Suprapubic skin (tissue), 4 donors: Measurements from ENCODE around the gene TNRC6B. TPM values are rescaled to one million over a fixed set of nuclear protein-coding genes. Genes with fewer than 3 reads are reported as not detected.

Source experiments
- DNase-seq, 2 donors: peaks; one replicate each; pipeline ENCODE4 v3.0.0-alpha.2; 2019; ENCODE audit warnings: low spot score in 2 of 2
- H3K27ac ChIP-seq: fragments of 200-600 bp; sonication (generic); one replicate; pipeline ENCODE4 v1.5.1; 2019
- H3K27me3 ChIP-seq: fragments of 200-600 bp; sonication (generic); one replicate; pipeline ENCODE4 v1.5.1; 2019
- H3K36me3 ChIP-seq: fragments of 200-600 bp; sonication (generic); one replicate; pipeline ENCODE4 v1.5.1; 2019
- H3K4me1 ChIP-seq: fragments of 200-600 bp; sonication (generic); one replicate; pipeline ENCODE4 v1.5.1; 2019
- H3K4me3 ChIP-seq: fragments of 200-600 bp; sonication (generic); one replicate; pipeline ENCODE4 v1.5.1; 2019; ENCODE audit warnings: mild to moderate bottlenecking
- H3K9me3 ChIP-seq: fragments of 200-600 bp; sonication (generic); one replicate; pipeline ENCODE4 v1.5.1; 2019
- CTCF ChIP-seq, 2 donors: fragments of 200-600 bp in 1 of 2; fragments of 450-650 bp in 1 of 2; sonication (generic) in 1 of 2; IDR thresholded peaks; one replicate each; pipeline ENCODE4 v1.5.1; 2016 to 2019; ENCODE audit warnings: antibody characterized with exemption in 2 of 2, mild to moderate bottlenecking in 1 of 2, moderate library complexity in 1 of 2
- EP300 ChIP-seq: sonication (generic); formaldehyde crosslinking; IDR thresholded peaks from one replicate; pipeline ENCODE4 v1.6.1; 2017; ENCODE audit warnings: antibody characterized with exemption
- POLR2A ChIP-seq, 2 donors: fragments of 450-650 bp; IDR thresholded peaks; one replicate each; pipeline ENCODE4 v1.6.1; 2017; ENCODE audit warnings: antibody characterized with exemption in 2 of 2, mild to moderate bottlenecking in 2 of 2, moderate library complexity in 2 of 2
- POLR2AphosphoS5 ChIP-seq, 3 donors: sonication (generic); formaldehyde crosslinking; IDR thresholded peaks; one replicate each; pipeline ENCODE4 v1.6.1; 2017; ENCODE audit warnings: antibody characterized with exemption in 3 of 3
- WGBS: methylation state at CpG from one replicate; pipeline ENCODE4 v1.1.5; 2018; 5-methylcytosine and 5-hydroxymethylcytosine counted together
- total RNA-seq, 4 donors: library from RNA; depleted of rRNA; stranded (reverse); fragments of >200 nt; gene quantifications; one replicate each; pipeline ENCODE4 v1.1.0, GENCODE V29; 2016

TNRC6B gene
- total RNA-seq, 4 donors from 2014 or later, result 44.2 to 179 (median 55.5) TPM

- no peak for TF ChIP-seq POLR2A (IDR thresholded peaks at IDR 0.05)
- TF ChIP-seq EP300, result no peak
- TF ChIP-seq POLR2AphosphoS5 (IDR thresholded peaks at IDR 0.05), result no peak
- no peak for TF ChIP-seq CTCF (IDR thresholded peaks at IDR 0.05)
- Histone ChIP-seq H3K9me3 (no peaks in the 10 kb centered on the region), H3K36me3 (peaks cover 4% of the 10 kb centered on the region), H3K4me3 (no peak overlapping the region), H3K27me3 (no peaks in the 10 kb centered on the region), H3K27ac (no peak overlapping the region), H3K4me1 (peaks cover 11% of the 10 kb centered on the region)
- DNase-seq, result no peak
Measured at GRCh38 chr22:40226620-40227019, 48.9 kb downstream of the TNRC6B start.

GRCh38 chr22:40231618-40232313 is 54.0 kb downstream of the TNRC6B start:
- Histone ChIP-seq H3K27me3 (no peaks in the 10 kb centered on the region), H3K4me1 (peaks cover 12% of the 10 kb centered on the region), H3K36me3 (peaks cover 19% of the 10 kb centered on the region), H3K27ac (no peak overlapping the region), H3K4me3 (no peak overlapping the region), H3K9me3 (no peaks in the 10 kb centered on the region)
- no peak for DNase-seq
- TF ChIP-seq CTCF (IDR thresholded peaks at IDR 0.05) (no peak), POLR2A (IDR thresholded peaks at IDR 0.05) (no peak), EP300 (no peak), POLR2AphosphoS5 (IDR thresholded peaks at IDR 0.05) (no peak)
- 89% methylated on average over 6 of the region's 6 CpGs for WGBS

- Histone ChIP-seq H3K36me3 (peaks cover 19% of the 10 kb centered on the region), H3K27me3 (no peaks in the 10 kb centered on the region), H3K27ac (no peak overlapping the region), H3K4me3 (no peak overlapping the region), H3K9me3 (no peaks in the 10 kb centered on the region), H3K4me1 (peaks cover 12% of the 10 kb centered on the region)
- TF ChIP-seq POLR2A (IDR thresholded peaks at IDR 0.05) (no peak), EP300 (no peak)
- no peak for DNase-seq
- 92% methylated on average over 15 of the region's 15 CpGs for WGBS
Measured at GRCh38 chr22:40232624-40233023, 54.9 kb downstream of the TNRC6B start.

- DNase-seq, result no peak
- no peak overlapping the region for H3K4me3 ChIP-seq
- WGBS, result 94% methylated on average over 8 of the region's 8 CpGs
- peaks cover 24% of the 10 kb centered on the region for H3K4me1 ChIP-seq
- peaks cover 19% of the 10 kb centered on the region for H3K36me3 ChIP-seq
- no peaks in the 10 kb centered on the region for H3K9me3 ChIP-seq
- no peak overlapping the region for H3K27ac ChIP-seq
- TF ChIP-seq POLR2AphosphoS5 (IDR thresholded peaks at IDR 0.05), result no peak
- no peak for TF ChIP-seq POLR2A (IDR thresholded peaks at IDR 0.05)
- TF ChIP-seq EP300, result no peak
- TF ChIP-seq CTCF (IDR thresholded peaks at IDR 0.05), result no peak
- H3K27me3 ChIP-seq, result no peaks in the 10 kb centered on the region
Measured at GRCh38 chr22:40233886-40234285, 56.2 kb downstream of the TNRC6B start.

GRCh38 chr22:40234658-40235057 is 56.9 kb downstream of the TNRC6B start:
- no peak overlapping the region for H3K4me3 ChIP-seq

More at GRCh38 chr22:40234658-40235057, 56.9 kb downstream of the TNRC6B start:
- Histone ChIP-seq H3K27me3 (no peaks in the 10 kb centered on the region), H3K27ac (no peak overlapping the region), H3K9me3 (no peaks in the 10 kb centered on the region), H3K36me3 (peaks cover 19% of the 10 kb centered on the region), H3K4me1 (peaks cover 31% of the 10 kb centered on the region)
- DNase-seq, result no peak
- TF ChIP-seq POLR2A (IDR thresholded peaks at IDR 0.05) (no peak), EP300 (no peak), CTCF (IDR thresholded peaks at IDR 0.05) (no peak)
